Esophagus squamous epithelium (tissue), 4 donors: ENCODE data around the gene GJB6.

Source experiments
- CTCF ChIP-seq, 6 experiments: fragments of 450-650 bp in 4 of 6; fragments of 200-600 bp in 2 of 6; sonication (generic) in 2 of 6; IDR thresholded peaks; one replicate each; pipeline ENCODE4 v1.5.1; 2016 to 2019; ENCODE audit warnings: antibody characterized with exemption in 6 of 6, mild to moderate bottlenecking in 4 of 6, moderate library complexity in 4 of 6
- POLR2A ChIP-seq, 4 donors: fragments of 450-650 bp; IDR thresholded peaks; one replicate each; pipeline ENCODE4 v1.6.1; 2017; ENCODE audit warnings: antibody characterized with exemption in 4 of 4, mild to moderate bottlenecking in 4 of 4, moderate library complexity in 3 of 4

GRCh38 chr13:20177049-20177831 is 54.9 kb downstream of the GJB6 start:
- TF ChIP-seq CTCF (IDR thresholded peaks at IDR 0.05) (no peak), POLR2A (IDR thresholded peaks at IDR 0.05) (no peak)
